Measurements from ENCODE around the gene KLRC4.
"Not testable (repeated sequence)": the region's sequence is repeated elsewhere in the genome, so short reads cannot be mapped to it uniquely, and the experiment has no call there.

The KLRC4 gene

DNA sequence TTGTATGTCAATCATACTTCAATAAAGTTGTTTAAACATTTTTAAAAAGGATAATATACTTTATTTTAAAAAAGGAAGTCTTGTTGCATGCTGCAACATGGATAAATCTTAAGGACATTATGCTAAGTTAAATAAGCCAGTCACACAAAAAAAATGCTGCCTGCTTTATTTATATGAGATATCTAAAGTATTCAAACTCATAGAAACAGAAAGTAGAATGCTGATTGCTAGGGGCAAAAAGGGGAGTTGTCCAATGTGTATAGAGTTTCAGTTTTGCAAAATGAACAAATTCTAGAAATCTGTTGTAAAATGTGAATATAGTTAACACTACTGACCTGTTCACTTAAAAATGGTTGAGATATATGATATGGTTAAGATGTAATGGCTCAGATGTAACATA, 8.7 kb downstream of the KLRC4 start:
- H3K4me3 ChIP-seq = no peak overlapping the region
- H3K27ac ChIP-seq = peak overlapping the region in 1 of 21 experiments; percentile 1

GRCh38 chr12:10398168-10398567, 11.4 kb downstream of the KLRC4 start:
- peak overlapping the region in 1 of 21 experiments; percentile 83 for H3K27ac ChIP-seq
- no peak overlapping the region for H3K4me3 ChIP-seq

- no peak overlapping the region for H3K4me3 ChIP-seq
- peak overlapping the region in 2 of 21 experiments; percentile 8 to 83 for H3K27ac ChIP-seq
These were observed 12.3 kb downstream of the KLRC4 start for GRCh38 chr12:10397296-10397695.

GRCh38 chr12:10396176-10396575, 13.4 kb downstream of the KLRC4 start:
- peak overlapping the region in 12 of 21 experiments; percentile 11 to 83 (median 62) for H3K27ac ChIP-seq
- H3K4me3 ChIP-seq = not testable (repeated sequence)

DNA sequence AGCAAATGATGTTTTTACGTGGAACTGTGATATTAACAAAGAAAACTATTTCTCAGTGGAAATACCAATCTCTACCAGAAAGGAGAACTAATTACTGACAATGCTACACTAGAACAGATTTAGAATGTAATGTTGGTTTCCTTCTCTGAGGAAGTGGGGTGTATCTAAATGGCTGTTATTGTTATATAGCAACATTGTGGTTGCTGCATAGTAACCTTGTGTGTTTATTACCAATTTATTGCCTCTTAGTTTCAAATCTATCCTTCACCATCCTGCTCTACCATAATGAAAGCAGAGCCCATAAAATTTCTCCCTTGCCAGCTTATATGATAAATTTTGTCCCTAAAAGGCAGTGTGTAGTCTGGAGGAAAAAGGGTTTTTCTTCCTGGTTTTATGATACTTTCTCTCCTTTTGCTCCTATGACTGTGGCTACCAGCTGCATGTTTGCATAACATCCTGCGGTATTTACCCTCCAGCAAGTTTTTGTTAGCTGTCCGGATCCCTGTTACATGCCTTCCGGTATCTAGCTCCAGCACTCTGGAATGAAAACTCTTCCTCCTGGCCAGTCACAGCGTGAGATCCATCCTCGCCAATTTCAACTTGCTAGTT, 14.1 kb downstream of the KLRC4 start:
- no peak overlapping the region for H3K4me3 ChIP-seq
- H3K27ac ChIP-seq = peak overlapping the region in 17 of 21 experiments; percentile 11 to 83 (median 62)

DNA sequence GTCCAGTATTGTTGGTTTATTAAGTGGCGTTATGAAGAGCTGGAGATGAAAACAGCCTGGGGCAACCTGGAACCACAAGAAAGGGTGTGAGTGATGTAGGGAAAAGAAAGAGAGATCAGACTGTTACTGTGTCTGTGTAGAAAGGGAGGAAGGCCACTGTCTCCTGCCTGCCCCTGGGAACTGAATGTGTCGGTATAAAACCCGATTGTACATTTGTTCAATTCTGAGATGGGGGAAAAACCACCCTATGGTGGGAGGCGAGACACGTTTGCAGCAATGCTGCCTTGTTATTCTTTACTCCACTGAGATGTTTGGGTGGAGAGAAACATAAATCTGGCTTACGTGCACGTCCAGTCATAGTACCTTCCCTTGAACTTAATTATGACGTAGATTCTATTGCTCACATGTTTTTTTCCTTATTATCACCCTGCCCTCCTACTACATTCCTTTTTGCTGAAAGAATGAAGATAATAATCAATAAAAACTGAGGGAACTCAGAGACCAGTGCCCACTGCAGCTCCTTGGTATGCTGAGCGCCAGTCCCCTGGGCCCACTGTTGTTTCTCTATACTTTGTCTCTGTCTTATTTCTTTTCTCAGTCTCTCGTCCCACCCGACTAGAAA, 14.9 kb downstream of the KLRC4 start:
- not testable (repeated sequence) for H3K4me3 ChIP-seq
- H3K27ac ChIP-seq = peak overlapping the region in 13 of 21 experiments; percentile 14 to 83 (median 62)

- peak overlapping the region in 1 of 21 experiments; percentile 83 for H3K27ac ChIP-seq
- H3K4me3 ChIP-seq = no peak overlapping the region
These were observed 16.3 kb downstream of the KLRC4 start for GRCh38 chr12:10393291-10393690.

- Histone ChIP-seq H3K27ac (peak overlapping the region in 7 of 21 experiments; percentile 4 to 83 (median 24)), H3K4me3 (no peak overlapping the region)
These were observed 17.1 kb downstream of the KLRC4 start for GRCh38 chr12:10392394-10392930.

DNA sequence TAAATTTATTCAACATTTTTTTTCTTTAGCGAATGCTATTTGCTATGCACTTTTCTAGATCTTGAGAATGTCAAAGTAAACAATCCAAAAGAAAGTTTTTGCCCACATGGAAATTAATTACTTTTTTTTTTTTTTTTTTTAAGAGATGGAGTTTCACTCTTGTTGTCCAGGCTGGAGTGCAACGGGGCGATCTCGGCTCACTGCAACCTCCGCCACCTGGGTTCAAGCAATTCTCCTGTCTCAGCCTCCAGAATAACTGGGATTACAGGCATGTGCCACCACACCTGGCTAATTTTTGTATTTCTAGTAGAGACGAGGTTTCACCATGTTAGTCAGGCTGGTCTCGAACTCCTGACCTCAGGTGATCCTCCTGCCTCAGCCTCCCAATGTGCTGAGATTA, 18.6 kb downstream of the KLRC4 start:
- peak overlapping the region in 2 of 21 experiments; percentile 59 to 83 for H3K27ac ChIP-seq
- H3K4me3 ChIP-seq = not testable (repeated sequence)

GRCh38 chr12:10389904-10390303, 19.7 kb downstream of the KLRC4 start, which contains the start of gene KLRK1:
Gene KLRK1 (minus strand): TSS chr12:10390041. CDS start chr12:10388810, 1,231 bp downstream.
- Histone ChIP-seq H3K4me3 (peak within 1 kb of the TSS in 2 of 7 experiments; percentile 3 to 5), H3K27ac (peak within 1 kb of the TSS in 6 of 21 experiments; percentile 4 to 80 (median 48))

DNA sequence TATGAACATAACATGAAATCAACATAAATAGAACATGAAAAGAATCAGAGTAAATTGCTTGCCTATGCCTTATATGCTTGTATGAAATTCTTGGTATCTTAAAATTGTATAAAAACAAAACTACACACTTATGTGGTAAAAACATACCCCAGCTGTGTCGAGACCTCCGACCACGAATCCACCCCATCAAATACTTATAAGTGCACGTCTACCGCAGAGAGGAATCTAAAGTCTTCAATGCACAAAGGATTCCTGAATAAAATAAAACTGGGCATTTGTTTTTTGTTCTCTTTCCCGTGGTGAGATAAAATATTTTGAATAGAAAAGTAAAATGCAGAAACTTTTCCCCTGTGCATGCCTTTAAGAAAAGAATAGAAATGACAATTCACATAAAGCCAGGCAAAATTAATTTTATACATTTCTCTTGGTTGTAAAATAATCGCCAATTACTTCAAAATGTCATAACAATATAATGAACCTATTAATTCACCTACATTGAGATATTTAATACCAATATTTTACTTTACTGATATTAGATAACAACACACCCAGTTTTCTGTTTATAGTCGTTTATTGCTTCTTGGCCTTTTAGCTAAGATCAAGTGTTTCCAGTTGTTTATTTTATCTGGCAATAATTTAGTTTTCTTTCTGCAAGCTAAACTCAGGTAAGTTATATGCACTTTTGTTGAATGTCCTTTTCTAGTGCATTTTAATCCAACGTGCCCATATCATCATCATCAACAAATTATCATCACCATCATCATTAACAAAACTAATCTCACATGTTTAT, 20.7 kb downstream of the KLRC4 start:
- H3K4me3 ChIP-seq = peak overlapping the region in 2 of 7 experiments; percentile 3 to 5
- H3K27ac ChIP-seq = peak overlapping the region in 7 of 21 experiments; percentile 4 to 80 (median 44)

- peak overlapping the region in 1 of 7 experiments; percentile 2 for H3K4me3 ChIP-seq
- H3K27ac ChIP-seq = peak overlapping the region in 6 of 21 experiments; percentile 23 to 80 (median 54)
These were observed 22.1 kb downstream of the KLRC4 start for GRCh38 chr12:10387498-10387897.

DNA sequence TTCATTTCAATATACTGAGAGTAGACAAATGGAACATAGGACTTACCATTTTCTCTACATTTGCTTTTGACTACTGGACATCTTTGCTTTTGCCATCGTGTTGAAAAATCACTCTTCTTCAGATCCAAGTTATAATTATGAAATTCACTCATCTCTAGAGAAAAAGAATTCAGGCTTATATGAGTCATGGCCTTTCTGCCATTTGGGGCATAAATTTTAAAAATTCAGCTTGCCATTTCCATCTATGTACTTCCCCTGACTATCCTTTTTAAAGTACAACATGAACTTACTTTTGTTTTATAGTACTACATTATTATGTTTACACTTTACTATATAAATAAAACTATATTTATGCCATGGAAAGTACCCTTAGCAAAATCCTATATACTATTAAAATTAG, 22.7 kb downstream of the KLRC4 start:
- Histone ChIP-seq H3K4me3 (peak overlapping the region in 1 of 7 experiments; percentile 2), H3K27ac (peak overlapping the region in 4 of 21 experiments; percentile 23 to 80 (median 58))

GRCh38 chr12:10385166-10385613, 24.4 kb downstream of the KLRC4 start:
- Histone ChIP-seq H3K27ac (peak overlapping the region in 1 of 21 experiments; percentile 80), H3K4me3 (no peak overlapping the region)

- Histone ChIP-seq H3K27ac (peak overlapping the region in 1 of 21 experiments; percentile 80), H3K4me3 (no peak overlapping the region)
These were observed 25.4 kb downstream of the KLRC4 start for GRCh38 chr12:10384191-10384590.

DNA sequence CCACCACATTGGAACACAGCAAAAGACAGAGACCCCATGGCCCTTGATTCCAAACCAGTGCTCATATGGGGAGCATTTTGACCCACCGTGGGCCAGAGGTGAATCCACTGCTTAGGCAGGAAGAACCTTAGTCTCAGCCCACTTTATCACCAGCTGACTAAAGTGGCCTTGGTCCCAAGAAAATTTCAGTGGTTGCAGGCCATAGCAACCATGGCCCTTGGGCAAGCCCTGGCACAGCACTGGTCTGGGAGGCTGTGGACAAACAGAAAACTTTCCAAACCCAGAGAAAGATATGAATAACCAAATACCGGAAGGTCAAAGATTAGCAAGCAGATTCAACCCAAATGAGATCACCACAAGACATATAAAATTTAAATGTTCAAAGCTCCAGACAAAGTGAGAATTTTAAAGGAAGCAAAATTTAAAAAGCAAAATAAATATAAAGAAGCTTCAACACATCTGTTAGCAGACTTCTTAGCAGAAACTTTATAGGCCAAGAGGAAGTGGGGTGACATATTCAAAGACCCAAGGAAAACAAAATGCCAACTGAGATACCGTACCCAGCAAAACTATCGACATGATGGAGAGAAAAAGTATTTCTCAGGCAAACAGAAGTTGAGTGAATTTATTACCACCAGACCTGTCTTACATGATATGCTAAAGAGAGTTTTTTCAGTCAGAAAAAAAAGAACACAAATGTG, 27.5 kb downstream of the KLRC4 start:
- Histone ChIP-seq H3K4me3 (no peak overlapping the region), H3K27ac (peak overlapping the region in 2 of 21 experiments; percentile 14 to 64)

DNA sequence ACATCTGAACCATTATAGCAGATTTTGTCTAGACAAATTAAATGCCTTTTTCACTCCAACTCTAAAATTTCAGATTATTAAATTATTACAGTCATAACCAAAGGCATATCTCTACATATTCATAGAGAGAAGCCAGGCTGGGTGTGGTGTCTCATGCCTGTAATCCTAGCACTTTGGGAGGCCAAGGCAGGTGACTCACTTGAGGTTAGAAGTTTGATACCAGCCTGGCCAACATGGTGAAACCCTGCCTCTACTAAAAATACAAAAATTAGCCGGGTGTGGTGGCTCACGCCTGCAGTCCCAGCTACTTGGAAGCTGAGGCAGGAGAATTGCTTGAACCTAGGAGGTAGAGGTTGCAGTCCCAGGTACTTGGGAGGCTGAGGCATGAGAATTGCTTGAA, 30.8 kb downstream of the KLRC4 start:
- H3K27ac ChIP-seq, H3K4me3 ChIP-seq: not testable (repeated sequence)

GRCh38 chr12:10374624-10375018, 34.9 kb downstream of the KLRC4 start:
- no peak overlapping the region for H3K4me3 ChIP-seq
- peak overlapping the region in 1 of 21 experiments; percentile 32 for H3K27ac ChIP-seq

- Histone ChIP-seq H3K27ac (peak overlapping the region in 2 of 21 experiments; percentile 18 to 27), H3K4me3 (no peak overlapping the region)
These were observed 37.0 kb downstream of the KLRC4 start for GRCh38 chr12:10372559-10372958.

All from skin epidermis (tissue), 12 donors.